Suprapubic skin (tissue), 4 donors: ENCODE measurements around the gene POLA2. TPM values are rescaled to one million over a fixed set of nuclear protein-coding genes. Genes with fewer than 3 reads are reported as not detected.

Experiments used
- DNase-seq, 2 donors: peaks; one replicate each; pipeline ENCODE4 v3.0.0-alpha.2; 2019; ENCODE audit warnings: low spot score in 2 of 2
- H3K27ac ChIP-seq: fragments of 200-600 bp; sonication (generic); one replicate; pipeline ENCODE4 v1.5.1; 2019
- H3K27me3 ChIP-seq: fragments of 200-600 bp; sonication (generic); one replicate; pipeline ENCODE4 v1.5.1; 2019
- H3K36me3 ChIP-seq: fragments of 200-600 bp; sonication (generic); one replicate; pipeline ENCODE4 v1.5.1; 2019
- H3K4me1 ChIP-seq: fragments of 200-600 bp; sonication (generic); one replicate; pipeline ENCODE4 v1.5.1; 2019
- H3K4me3 ChIP-seq: fragments of 200-600 bp; sonication (generic); one replicate; pipeline ENCODE4 v1.5.1; 2019; ENCODE audit warnings: mild to moderate bottlenecking
- H3K9me3 ChIP-seq: fragments of 200-600 bp; sonication (generic); one replicate; pipeline ENCODE4 v1.5.1; 2019
- CTCF ChIP-seq, 2 donors: fragments of 200-600 bp in 1 of 2; fragments of 450-650 bp in 1 of 2; sonication (generic) in 1 of 2; IDR thresholded peaks; one replicate each; pipeline ENCODE4 v1.5.1; 2016 to 2019; ENCODE audit warnings: antibody characterized with exemption in 2 of 2, mild to moderate bottlenecking in 1 of 2, moderate library complexity in 1 of 2
- EP300 ChIP-seq: sonication (generic); formaldehyde crosslinking; IDR thresholded peaks from one replicate; pipeline ENCODE4 v1.6.1; 2017; ENCODE audit warnings: antibody characterized with exemption
- POLR2A ChIP-seq, 2 donors: fragments of 450-650 bp; IDR thresholded peaks; one replicate each; pipeline ENCODE4 v1.6.1; 2017; ENCODE audit warnings: antibody characterized with exemption in 2 of 2, mild to moderate bottlenecking in 2 of 2, moderate library complexity in 2 of 2
- POLR2AphosphoS5 ChIP-seq, 3 donors: sonication (generic); formaldehyde crosslinking; IDR thresholded peaks; one replicate each; pipeline ENCODE4 v1.6.1; 2017; ENCODE audit warnings: antibody characterized with exemption in 3 of 3
- WGBS: methylation state at CpG from one replicate; pipeline ENCODE4 v1.1.5; 2018; 5-methylcytosine and 5-hydroxymethylcytosine counted together
- total RNA-seq, 4 donors: library from RNA; depleted of rRNA; stranded (reverse); fragments of >200 nt; gene quantifications; one replicate each; pipeline ENCODE4 v1.1.0, GENCODE V29; 2016

The POLA2 gene
- total RNA-seq, 4 donors from 2014 or later: 4.5 to 19.7 (median 7.3) TPM

- Histone ChIP-seq H3K27ac (peak overlapping the region; percentile 87), H3K27me3 (no peaks in the 10 kb centered on the region), H3K36me3 (no peaks in the 10 kb centered on the region), H3K4me3 (peak overlapping the region; percentile 78), H3K9me3 (no peaks in the 10 kb centered on the region), H3K4me1 (peaks cover 57% of the 10 kb centered on the region)
- peak; percentile 88 to 89 for DNase-seq
- TF ChIP-seq EP300 (no peak), CTCF (IDR thresholded peaks at IDR 0.05) (peak; percentile 78 to 94)
- WGBS: 0% methylated on average over 1 of the region's 59 CpGs
Measured at GRCh38 chr11:65315204-65315865, 53.6 kb downstream of the POLA2 start.

DNA sequence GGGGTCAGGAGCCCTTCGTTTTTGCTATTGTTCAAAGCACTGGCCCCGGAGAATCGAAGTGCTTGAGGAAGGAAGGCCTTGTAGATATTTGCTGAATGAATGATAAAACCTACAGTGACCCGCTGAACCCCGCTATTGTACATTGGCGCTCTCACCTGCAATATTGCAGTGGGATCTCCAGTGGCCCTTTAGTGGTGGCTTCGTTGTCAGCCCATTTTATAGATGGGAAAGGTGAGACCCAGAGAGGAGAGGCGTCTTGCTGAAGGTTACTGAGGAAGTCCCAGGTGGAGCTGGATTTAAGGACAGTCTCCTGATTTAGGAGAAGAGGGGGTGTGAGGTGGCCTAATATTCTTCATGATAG is 54.1 kb downstream of the POLA2 start:
- no peaks in the 10 kb centered on the region for H3K9me3 ChIP-seq
- H3K27me3 ChIP-seq: no peaks in the 10 kb centered on the region
- H3K4me3 ChIP-seq: peak overlapping the region; percentile 78
- peak overlapping the region; percentile 87 for H3K27ac ChIP-seq
- 14% methylated on average over 8 of the region's 8 CpGs for WGBS
- H3K4me1 ChIP-seq: peaks cover 53% of the 10 kb centered on the region
- peaks cover 3% of the 10 kb centered on the region for H3K36me3 ChIP-seq
- DNase-seq: no peak
- TF ChIP-seq POLR2A (IDR thresholded peaks at IDR 0.05) (no peak), CTCF (IDR thresholded peaks at IDR 0.05) (peak in 1 of 2 donors; percentile 11)

DNA sequence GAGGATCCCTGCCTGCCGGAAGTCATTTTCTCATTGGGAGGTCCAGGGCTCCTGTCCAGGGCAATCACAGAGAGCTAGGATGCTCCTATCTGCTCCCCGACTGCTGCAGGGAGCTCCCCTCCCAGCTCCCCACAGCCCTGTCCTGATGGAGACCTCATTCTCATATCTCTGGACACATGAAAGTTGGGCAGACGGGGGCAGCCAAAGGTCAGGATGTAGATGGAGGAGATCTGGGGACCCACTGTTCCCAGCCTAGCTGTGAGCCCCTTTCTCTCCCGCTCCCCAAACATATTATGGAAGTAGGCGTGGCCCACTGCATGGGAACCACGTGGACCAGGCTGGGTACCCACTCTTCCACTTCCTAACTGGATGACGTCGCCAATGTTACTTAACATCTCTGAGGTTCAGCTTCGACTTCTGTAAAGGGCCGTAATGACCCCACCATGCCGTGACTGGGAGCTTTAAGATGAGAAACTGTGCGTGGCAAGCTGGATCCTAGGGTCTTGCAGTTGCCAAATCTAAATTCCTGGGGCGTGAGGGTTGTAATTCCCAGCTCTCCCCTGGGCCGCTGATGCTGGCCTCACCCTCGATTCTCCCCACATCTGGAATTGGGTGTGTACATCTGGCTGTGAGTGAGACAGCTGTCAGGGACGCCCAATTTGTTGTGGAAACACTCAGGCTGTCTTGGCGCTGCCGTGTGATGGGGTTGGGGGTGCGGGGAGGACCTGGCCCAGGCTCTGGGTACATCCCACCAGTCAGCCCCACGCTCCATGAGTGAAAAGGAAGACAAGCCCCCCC is 54.7 kb downstream of the POLA2 start:
- DNase-seq: peak; percentile 90 to 91
- peak in 2 of 3 donors; percentile 15 to 85 for TF ChIP-seq POLR2AphosphoS5 (IDR thresholded peaks at IDR 0.05)
- no peak for TF ChIP-seq EP300
- no peak for TF ChIP-seq POLR2A (IDR thresholded peaks at IDR 0.05)
- no peak for TF ChIP-seq CTCF (IDR thresholded peaks at IDR 0.05)
- Histone ChIP-seq H3K4me1 (peaks cover 54% of the 10 kb centered on the region), H3K36me3 (peaks cover 9% of the 10 kb centered on the region), H3K4me3 (peak overlapping the region; percentile 78), H3K27me3 (no peaks in the 10 kb centered on the region), H3K9me3 (no peaks in the 10 kb centered on the region), H3K27ac (peak overlapping the region; percentile 87)
- WGBS: 13% methylated on average over 18 of the region's 20 CpGs

DNA sequence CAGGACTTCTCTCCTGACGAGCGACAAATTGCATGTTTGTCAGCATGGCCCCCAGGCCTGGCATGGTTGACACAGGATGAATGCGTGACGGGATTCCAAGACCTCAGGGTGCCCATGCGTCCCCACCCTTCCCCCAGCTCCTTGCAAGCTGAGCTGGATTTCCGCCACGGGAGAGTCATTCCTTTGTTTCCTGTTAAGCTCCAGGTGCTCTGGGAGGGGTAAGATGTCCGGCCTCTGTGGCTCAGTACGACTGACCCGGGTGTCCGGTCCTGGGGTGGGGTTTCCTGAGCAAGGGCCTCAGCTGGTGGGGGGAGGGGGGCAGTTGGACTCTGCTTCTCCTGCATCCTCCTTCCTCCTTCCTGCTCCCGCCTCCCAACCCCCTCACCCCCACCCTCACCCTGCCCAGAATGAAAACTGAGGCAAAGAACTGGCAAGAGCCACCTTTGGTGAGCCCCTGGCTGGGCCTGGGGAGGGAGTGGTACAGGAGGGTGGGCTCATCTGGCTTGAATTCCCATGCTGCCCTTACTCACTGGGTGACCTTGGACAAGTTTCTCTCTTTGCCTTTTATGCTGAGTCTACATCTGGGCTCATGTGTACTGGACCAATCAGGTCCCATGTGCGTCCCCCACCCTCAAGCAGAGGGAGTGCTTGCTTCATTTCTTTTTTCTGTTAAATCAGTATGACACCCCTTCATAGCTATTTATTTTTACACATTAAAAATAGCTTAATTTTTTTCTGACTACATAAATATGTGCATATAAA is 55.4 kb downstream of the POLA2 start:
- H3K27ac ChIP-seq: peak overlapping the region; percentile 87
- peak overlapping the region; percentile 78 for H3K4me3 ChIP-seq
- no peaks in the 10 kb centered on the region for H3K27me3 ChIP-seq
- 12% methylated on average over 8 of the region's 13 CpGs for WGBS
- peak; percentile 87 to 89 for DNase-seq
- peaks cover 14% of the 10 kb centered on the region for H3K36me3 ChIP-seq
- no peaks in the 10 kb centered on the region for H3K9me3 ChIP-seq
- peaks cover 59% of the 10 kb centered on the region for H3K4me1 ChIP-seq
- TF ChIP-seq EP300 (no peak), CTCF (IDR thresholded peaks at IDR 0.05) (no peak), POLR2A (IDR thresholded peaks at IDR 0.05) (no peak), POLR2AphosphoS5 (IDR thresholded peaks at IDR 0.05) (no peak)
